CD4-positive, alpha-beta memory T cell (primary cell): ENCODE measurements around the gene CHCHD6. TPM values are rescaled to one million over a fixed set of nuclear protein-coding genes. Genes with fewer than 3 reads are reported as not detected.

Experiments
- CTCF ChIA-PET: fragments of 350-600 bp; sonication (Branson Sonifier 250); formaldehyde crosslinking; loops from one replicate; lab custom pipeline; 2021; ENCODE audit warnings: inconsistent platforms; ENCODE audit not compliant: partially characterized antibody; lab: Charles Lee
- POLR2A ChIA-PET: fragments of 350-600 bp; sonication (Branson Sonifier 250); formaldehyde crosslinking; loops from one replicate; lab custom pipeline; 2021; ENCODE audit not compliant: partially characterized antibody; lab: Charles Lee
- DNase-seq, 5 donors: peaks; one replicate each; pipeline versions ENCODE4 v3.0.0 to v3.0.0-alpha.2; 2020 to 2022; ENCODE audit warnings: mixed read lengths in 1 of 5
- H3K27ac ChIP-seq: one replicate; pipeline ENCODE4 v1.7.0; 2013; ENCODE audit warnings: low read depth, low read length
- H3K27me3 ChIP-seq: 2 replicates; pipeline ENCODE4 v1.7.0; 2013; ENCODE audit warnings: mild to moderate bottlenecking, low read length, moderate library complexity; ENCODE audit not compliant: insufficient read depth
- H3K36me3 ChIP-seq: 2 replicates; pipeline ENCODE4 v1.7.0; 2013; ENCODE audit warnings: mild to moderate bottlenecking, low read length, moderate library complexity; ENCODE audit not compliant: insufficient read depth
- H3K4me1 ChIP-seq: 2 replicates; pipeline ENCODE4 v1.7.0; 2013; ENCODE audit warnings: mild to moderate bottlenecking, low read length, moderate library complexity; ENCODE audit not compliant: insufficient read depth
- H3K4me3 ChIP-seq, 2 donors: one replicate each; pipeline ENCODE4 v1.7.0; 2013; ENCODE audit warnings: low read length in 2 of 2, mild to moderate bottlenecking in 1 of 2
- H3K9me3 ChIP-seq, 2 donors: one replicate each; pipeline ENCODE4 v1.7.0; 2013; ENCODE audit warnings: low read length in 2 of 2, control low read depth in 1 of 2; ENCODE audit not compliant: control insufficient read depth in 1 of 2
- H3K27ac Mint-ChIP-seq, 7 donors: one replicate each; pipeline ENCODE4 v1.8.0; 2020 to 2021; ENCODE audit warnings: mixed read lengths in 7 of 7, mild to moderate bottlenecking in 6 of 7, inconsistent platforms in 3 of 7, moderate library complexity in 3 of 7
- H3K27me3 Mint-ChIP-seq, 2 donors: one replicate each; pipeline ENCODE4 v1.8.0; 2020 to 2021; ENCODE audit warnings: mixed read lengths in 2 of 2
- H3K36me3 Mint-ChIP-seq, 2 donors: one replicate each; pipeline ENCODE4 v1.8.0; 2020 to 2021; ENCODE audit warnings: mixed read lengths in 2 of 2, inconsistent platforms in 1 of 2, mild to moderate bottlenecking in 1 of 2
- H3K4me1 Mint-ChIP-seq, 4 donors: one replicate each; pipeline ENCODE4 v1.8.0; 2020 to 2021; ENCODE audit warnings: mixed read lengths in 4 of 4, mild to moderate bottlenecking in 1 of 4
- H3K4me3 Mint-ChIP-seq, 8 donors: one replicate each; pipeline ENCODE4 v1.8.0; 2020 to 2021; ENCODE audit warnings: mixed read lengths in 8 of 8, mild to moderate bottlenecking in 7 of 8, moderate library complexity in 6 of 8, inconsistent platforms in 3 of 8
- H3K9me3 Mint-ChIP-seq, 8 donors: one replicate each; pipeline ENCODE4 v1.8.0; 2020 to 2021; ENCODE audit warnings: mixed read lengths in 8 of 8, mild to moderate bottlenecking in 5 of 8, inconsistent platforms in 3 of 8, moderate library complexity in 1 of 8
- intact Hi-C: fragments of 100-400 bp; cut with micrococcal nuclease; formaldehyde crosslinking; loops from one replicate; pipeline ENCODE4 v1.15.1; 2023
- polyA plus RNA-seq, 2 donors: library from polyadenylated mRNA; unstranded; fragments of 300-500 nt; fragmentation: Illumina TruSeq; gene quantifications; one replicate each; pipeline ENCODE4 v1.2.3, GENCODE V29; 2021
- total RNA-seq, 2 experiments: library from RNA; stranded (reverse); gene quantifications; one replicate each; pipeline ENCODE4 v1.2.3, GENCODE V29; 2021

Gene CHCHD6
- total and polyA plus RNA-seq, 4 experiments from 2014 or later: 7.3 to 12.3 (median 10.2) TPM

DNA sequence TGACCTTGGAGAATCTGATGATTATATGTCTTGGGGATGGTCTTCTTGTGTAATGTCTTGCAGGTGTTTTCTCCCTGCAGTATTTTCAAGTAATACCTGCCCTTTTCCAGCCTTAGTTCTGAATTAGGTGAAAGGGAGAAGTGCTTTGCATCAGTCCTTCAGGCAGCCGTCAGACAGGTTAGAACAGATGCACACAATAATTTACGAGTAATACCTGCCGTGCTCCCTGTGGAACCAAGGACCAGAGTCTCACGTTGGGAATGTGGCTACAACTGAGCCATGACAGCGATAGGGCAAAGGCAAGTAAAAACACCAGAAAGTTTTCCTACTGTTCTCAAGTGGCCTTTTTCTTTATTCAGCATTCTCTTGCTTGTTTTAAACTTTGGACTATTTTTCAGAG is 69.1 kb downstream of the CHCHD6 start:
- Mint-ChIP-seq H3K9me3 (peaks cover 9 to 47% (median 31%) of the 10 kb centered on the region in 8 donors), H3K4me3 (no peak overlapping the region), H3K36me3 (peaks cover 31 to 46% of the 10 kb centered on the region in 2 donors), H3K4me1 (peaks cover 0 to 5% (median 3%) of the 10 kb centered on the region in 4 donors), H3K27ac (no peak overlapping the region), H3K27me3 (no peaks in the 10 kb centered on the region)
- Histone ChIP-seq H3K27ac (no peak overlapping the region), H3K4me3 (no peak overlapping the region), H3K9me3 (no peaks in the 10 kb centered on the region), H3K27me3 (no peaks in the 10 kb centered on the region), H3K36me3 (no peaks in the 10 kb centered on the region), H3K4me1 (no peaks in the 10 kb centered on the region)
- CTCF ChIA-PET: no interaction called here
- intact Hi-C loops: no loop called here
- POLR2A ChIA-PET: no interaction called here
- no peak for DNase-seq

DNA sequence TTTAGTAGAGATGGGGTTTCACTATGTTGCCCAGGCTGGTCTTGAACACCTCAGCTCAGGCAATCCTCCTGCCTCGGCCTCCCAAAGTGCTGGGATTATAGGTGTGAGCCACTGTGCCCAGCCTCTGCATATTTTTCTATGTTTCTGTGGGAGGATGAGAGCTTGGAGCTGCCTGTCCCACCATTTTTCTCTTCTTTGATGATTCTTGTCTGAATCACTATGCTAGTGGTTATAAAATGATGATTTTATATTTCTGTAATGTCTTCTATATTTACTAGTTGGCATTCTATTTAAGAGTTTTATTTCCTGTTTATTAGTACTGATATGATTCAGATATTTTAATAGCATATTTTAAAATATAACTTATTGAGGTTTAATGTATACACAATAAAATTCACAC is 69.7 kb downstream of the CHCHD6 start:
- Mint-ChIP-seq H3K9me3 (peaks cover 8 to 41% (median 25%) of the 10 kb centered on the region in 8 donors), H3K27ac (no peak overlapping the region), H3K27me3 (no peaks in the 10 kb centered on the region), H3K4me1 (peaks cover 0 to 5% (median 3%) of the 10 kb centered on the region in 4 donors), H3K4me3 (no peak overlapping the region), H3K36me3 (peaks cover 26 to 40% of the 10 kb centered on the region in 2 donors)
- POLR2A ChIA-PET: no interaction called here
- intact Hi-C loops: no loop called here
- Histone ChIP-seq H3K4me3 (no peak overlapping the region), H3K27ac (no peak overlapping the region), H3K27me3 (no peaks in the 10 kb centered on the region), H3K4me1 (no peaks in the 10 kb centered on the region), H3K36me3 (no peaks in the 10 kb centered on the region), H3K9me3 (no peaks in the 10 kb centered on the region)
- CTCF ChIA-PET: no interaction called here
- no peak for DNase-seq

DNA sequence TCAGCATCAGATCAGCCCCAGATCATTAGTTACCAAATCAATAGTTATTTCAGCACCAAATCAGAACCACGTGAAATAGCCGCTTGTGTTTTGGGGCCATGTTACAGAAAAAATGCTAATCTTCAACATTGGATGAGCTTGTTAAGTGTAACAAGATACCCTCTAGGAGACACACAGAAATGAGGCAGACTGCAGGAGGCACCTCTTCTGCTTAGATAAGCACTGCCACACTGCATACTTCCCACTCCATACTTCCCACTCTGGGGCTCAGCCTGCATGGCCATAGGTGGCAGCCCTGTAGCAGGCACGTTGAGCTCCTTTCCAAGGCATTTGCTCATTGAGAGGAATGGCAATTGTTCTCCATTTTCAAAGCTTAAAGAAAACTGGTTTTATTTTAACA is 73.3 kb downstream of the CHCHD6 start:
- H3K9me3 ChIP-seq: no peaks in the 10 kb centered on the region
- H3K4me1 ChIP-seq: no peaks in the 10 kb centered on the region
- no peaks in the 10 kb centered on the region for H3K27me3 ChIP-seq
- Mint-ChIP-seq H3K4me3 (no peak overlapping the region), H3K36me3 (peaks cover 14 to 50% of the 10 kb centered on the region in 2 donors), H3K9me3 (peaks cover 0 to 7% (median 3%) of the 10 kb centered on the region in 8 donors), H3K27me3 (no peaks in the 10 kb centered on the region), H3K27ac (no peak overlapping the region), H3K4me1 (no peaks in the 10 kb centered on the region)
- H3K27ac ChIP-seq: no peak overlapping the region
- CTCF ChIA-PET: no interaction called here
- intact Hi-C loops: no loop called here
- no peaks in the 10 kb centered on the region for H3K36me3 ChIP-seq
- no peak overlapping the region for H3K4me3 ChIP-seq
- DNase-seq: no peak
- POLR2A ChIA-PET: no interaction called here

DNA sequence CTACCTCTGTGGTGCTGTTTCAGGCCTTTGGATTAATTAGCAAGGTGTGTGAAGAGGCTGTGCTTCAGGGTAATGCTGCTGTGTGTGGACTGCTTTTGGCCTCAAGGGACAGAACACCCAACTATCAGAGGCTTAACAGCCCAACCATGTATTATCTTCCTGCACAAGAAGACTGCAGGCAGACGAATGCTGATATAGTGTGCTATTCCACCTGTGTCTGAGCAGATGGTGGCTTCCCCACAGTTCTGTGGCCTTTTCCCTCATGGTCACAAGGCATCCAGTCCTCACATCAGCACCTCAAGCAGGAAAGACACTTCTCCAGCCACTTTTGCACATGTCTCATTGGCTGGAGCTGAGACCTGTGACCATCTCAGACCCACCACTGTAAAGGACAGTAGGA is 76.6 kb downstream of the CHCHD6 start:
- H3K4me3 ChIP-seq: no peak overlapping the region
- no peak overlapping the region for H3K27ac ChIP-seq
- H3K36me3 ChIP-seq: no peaks in the 10 kb centered on the region
- H3K4me1 Mint-ChIP-seq: peaks cover 0 to 8% (median 0%) of the 10 kb centered on the region in 4 donors
- POLR2A ChIA-PET: no interaction called here
- H3K36me3 Mint-ChIP-seq: peaks cover 15 to 56% of the 10 kb centered on the region in 2 donors
- no peaks in the 10 kb centered on the region for H3K27me3 ChIP-seq
- H3K9me3 ChIP-seq: no peaks in the 10 kb centered on the region
- no peak for DNase-seq
- intact Hi-C loops: no loop called here
- no peak overlapping the region for H3K27ac Mint-ChIP-seq
- CTCF ChIA-PET: no interaction called here
- H3K9me3 Mint-ChIP-seq: peaks cover 0 to 3% (median under 1%) of the 10 kb centered on the region in 8 donors
- no peaks in the 10 kb centered on the region for H3K4me1 ChIP-seq
- H3K27me3 Mint-ChIP-seq: no peaks in the 10 kb centered on the region
- no peak overlapping the region for H3K4me3 Mint-ChIP-seq

DNA sequence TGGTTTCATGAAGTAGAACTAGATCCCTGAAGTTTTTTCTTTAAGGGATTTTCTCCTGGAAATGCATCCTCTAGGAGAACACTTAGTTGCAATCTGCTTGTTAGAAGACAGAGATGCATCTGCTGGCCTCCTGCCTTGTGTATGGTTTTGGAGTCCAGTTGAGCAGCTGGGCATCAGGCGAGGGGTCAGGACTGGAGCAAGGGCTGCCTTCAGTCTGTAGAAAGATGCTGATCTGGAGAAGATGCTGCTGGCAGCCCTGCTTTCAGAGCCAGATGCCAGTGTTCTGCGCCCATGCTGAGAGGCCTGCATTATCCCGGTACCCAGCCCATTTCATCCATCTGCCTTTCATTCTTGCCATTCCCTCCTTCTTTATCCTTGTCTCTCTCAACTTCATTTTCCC is 77.4 kb downstream of the CHCHD6 start:
- no peaks in the 10 kb centered on the region for H3K36me3 ChIP-seq
- Mint-ChIP-seq H3K36me3 (peaks cover 14 to 51% of the 10 kb centered on the region in 2 donors), H3K9me3 (peaks cover 0 to 9% (median 3%) of the 10 kb centered on the region in 8 donors), H3K4me1 (peaks cover 0 to 8% (median 0%) of the 10 kb centered on the region in 4 donors), H3K27ac (no peak overlapping the region), H3K27me3 (no peaks in the 10 kb centered on the region), H3K4me3 (no peak overlapping the region)
- H3K4me1 ChIP-seq: no peaks in the 10 kb centered on the region
- POLR2A ChIA-PET: no interaction called here
- H3K9me3 ChIP-seq: no peaks in the 10 kb centered on the region
- intact Hi-C loops: no loop called here
- DNase-seq: no peak
- CTCF ChIA-PET: no interaction called here
- H3K27me3 ChIP-seq: no peaks in the 10 kb centered on the region
- no peak overlapping the region for H3K27ac ChIP-seq
- H3K4me3 ChIP-seq: no peak overlapping the region

DNA sequence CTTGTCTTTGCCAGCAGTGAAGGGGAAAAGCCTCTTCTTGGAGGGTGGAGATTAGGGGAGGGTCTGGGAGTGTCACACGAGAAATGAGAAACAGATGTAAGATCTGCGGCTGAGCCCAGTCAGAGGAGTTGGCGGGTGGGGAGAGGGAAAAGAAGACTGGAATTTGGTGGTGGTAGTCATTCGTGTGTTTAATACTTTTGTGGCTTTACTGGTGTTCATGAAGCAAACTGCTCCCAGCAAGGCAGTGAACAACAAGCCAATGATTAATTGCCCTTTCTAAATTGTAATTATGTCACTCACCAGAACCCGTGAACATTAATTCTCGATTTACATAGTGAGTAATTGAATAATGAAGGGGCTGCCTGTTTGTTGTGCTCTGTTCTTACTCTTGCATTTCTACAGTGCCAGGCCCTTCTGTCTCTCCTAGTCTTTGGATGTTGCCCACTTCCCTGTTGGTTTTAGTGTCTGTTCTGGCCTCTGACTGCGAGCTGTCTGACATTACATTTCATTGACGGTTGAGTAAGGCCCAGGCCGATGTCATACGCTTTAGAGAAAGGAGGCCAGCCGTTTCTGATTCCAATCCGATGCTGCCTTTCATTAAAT is 78.0 kb downstream of the CHCHD6 start:
- Mint-ChIP-seq H3K36me3 (peaks cover 14 to 47% of the 10 kb centered on the region in 2 donors), H3K27me3 (no peaks in the 10 kb centered on the region), H3K9me3 (peaks cover 0 to 9% (median 3%) of the 10 kb centered on the region in 8 donors), H3K27ac (no peak overlapping the region), H3K4me1 (peaks cover 0 to 8% (median 0%) of the 10 kb centered on the region in 4 donors), H3K4me3 (no peak overlapping the region)
- Histone ChIP-seq H3K36me3 (no peaks in the 10 kb centered on the region), H3K9me3 (no peaks in the 10 kb centered on the region), H3K27me3 (no peaks in the 10 kb centered on the region), H3K4me1 (no peaks in the 10 kb centered on the region), H3K4me3 (no peak overlapping the region), H3K27ac (no peak overlapping the region)
- DNase-seq: no peak
- ChIA-PET POLR2A (no interaction called here), CTCF (no interaction called here)
- intact Hi-C loops: no loop called here

DNA sequence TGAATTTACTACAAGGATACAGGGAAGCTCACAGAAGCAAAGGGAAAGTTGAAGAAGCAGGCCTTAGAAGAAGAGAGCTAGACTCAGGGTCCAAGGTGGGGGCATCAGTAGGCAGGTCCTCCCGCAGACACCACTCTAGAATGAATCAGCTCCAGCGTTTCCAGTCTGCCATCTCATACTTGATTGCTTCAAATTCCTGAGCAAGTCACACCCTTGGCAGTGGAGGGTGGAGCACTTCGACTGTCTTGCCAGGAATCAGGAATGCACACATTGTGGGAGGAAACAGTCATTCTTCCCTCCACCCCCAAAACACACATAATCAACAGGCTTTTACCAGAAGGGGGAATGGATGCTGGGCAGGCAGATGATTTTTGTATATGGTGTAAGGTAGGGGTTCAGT is 78.5 kb downstream of the CHCHD6 start:
- no peak overlapping the region for H3K4me3 Mint-ChIP-seq
- Histone ChIP-seq H3K27me3 (no peaks in the 10 kb centered on the region), H3K4me1 (no peaks in the 10 kb centered on the region), H3K36me3 (no peaks in the 10 kb centered on the region), H3K27ac (no peak overlapping the region), H3K9me3 (no peaks in the 10 kb centered on the region), H3K4me3 (no peak overlapping the region)
- POLR2A ChIA-PET: no interaction called here
- CTCF ChIA-PET: no interaction called here
- peaks cover 0 to 9% (median 3%) of the 10 kb centered on the region in 8 donors for H3K9me3 Mint-ChIP-seq
- H3K27me3 Mint-ChIP-seq: no peaks in the 10 kb centered on the region
- H3K36me3 Mint-ChIP-seq: peaks cover 14 to 45% of the 10 kb centered on the region in 2 donors
- peaks cover 0 to 8% (median 0%) of the 10 kb centered on the region in 4 donors for H3K4me1 Mint-ChIP-seq
- DNase-seq: no peak
- intact Hi-C loops: no loop called here
- no peak overlapping the region for H3K27ac Mint-ChIP-seq
